ENCODE results near the gene GPC1. TPM values are rescaled to one million over a fixed set of nuclear protein-coding genes. Genes with fewer than 3 reads are reported as not detected.

GPC1 gene
- total RNA-seq, 2 donors from 2014 or later = 37.8 to 69.7 TPM

GRCh38 chr2:240396623-240397541 lies 38.6 kb upstream of the GPC1 start:
- Histone ChIP-seq H3K9ac (ENCODE audit: extremely low read depth, low read length, poor library complexity, severe bottlenecking) (no peak overlapping the region), H3K9me3 (ENCODE audit: control insufficient read depth, low read length) (no peaks in the 10 kb centered on the region), H3K36me3 (ENCODE audit: control insufficient read depth, insufficient read depth, low read length) (no peaks in the 10 kb centered on the region), H3K4me1 (ENCODE audit: control insufficient read depth, insufficient read depth, low read length) (no peaks in the 10 kb centered on the region), H3K27me3 (ENCODE audit: control insufficient read depth, insufficient read depth, low read length, poor library complexity, severe bottlenecking) (no peaks in the 10 kb centered on the region), H3K27ac (ENCODE audit: low read depth, low read length) (no peak overlapping the region), H3K4me3 (ENCODE audit: low read length) (no peak overlapping the region)
- peak; percentile 19 for DNase-seq
- Mint-ChIP-seq H3K4me3 (no peak overlapping the region), H3K4me1 (no peaks in the 10 kb centered on the region), H3K9me3 (no peaks in the 10 kb centered on the region), H3K27me3 (ENCODE audit: insufficient read depth) (no peaks in the 10 kb centered on the region), H3K27ac (no peak overlapping the region), H3K36me3 (ENCODE audit: low read depth) (no peaks in the 10 kb centered on the region)
- 88 to 90% methylated on average over 6 to 12 of the region's 12 CpGs for WGBS, 2 experiments (ENCODE audit: insufficient coverage in 1 of 2, insufficient read length in 1 of 2)
- TF ChIP-seq CTCF (conservative IDR thresholded peaks at IDR 0.05) = no peak

GRCh38 chr2:240397542-240397916 lies 37.9 kb upstream of the GPC1 start:
- no peak overlapping the region for H3K9ac ChIP-seq (ENCODE audit: extremely low read depth, low read length, poor library complexity, severe bottlenecking)
- H3K4me3 ChIP-seq (ENCODE audit: low read length) = no peak overlapping the region
- DNase-seq = peak; percentile 18
- H3K36me3 ChIP-seq (ENCODE audit: control insufficient read depth, insufficient read depth, low read length) = no peaks in the 10 kb centered on the region
- Mint-ChIP-seq H3K27ac (no peak overlapping the region), H3K4me1 (no peaks in the 10 kb centered on the region), H3K36me3 (ENCODE audit: low read depth) (no peaks in the 10 kb centered on the region), H3K9me3 (no peaks in the 10 kb centered on the region), H3K27me3 (ENCODE audit: insufficient read depth) (no peaks in the 10 kb centered on the region), H3K4me3 (no peak overlapping the region)
- H3K27ac ChIP-seq (ENCODE audit: low read depth, low read length) = no peak overlapping the region
- no peaks in the 10 kb centered on the region for H3K27me3 ChIP-seq (ENCODE audit: control insufficient read depth, insufficient read depth, low read length, poor library complexity, severe bottlenecking)
- no peaks in the 10 kb centered on the region for H3K4me1 ChIP-seq (ENCODE audit: control insufficient read depth, insufficient read depth, low read length)
- no peaks in the 10 kb centered on the region for H3K9me3 ChIP-seq (ENCODE audit: control insufficient read depth, low read length)
- TF ChIP-seq CTCF (conservative IDR thresholded peaks at IDR 0.05) = no peak
- 81 to 90% methylated on average over 3 to 9 of the region's 9 CpGs for WGBS, 2 experiments (ENCODE audit: insufficient coverage in 1 of 2, insufficient read length in 1 of 2)

GRCh38 chr2:240397924-240398645 lies 37.4 kb upstream of the GPC1 start:
- no peaks in the 10 kb centered on the region for H3K4me1 Mint-ChIP-seq
- H3K27ac Mint-ChIP-seq = no peak overlapping the region
- TF ChIP-seq CTCF (conservative IDR thresholded peaks at IDR 0.05) = no peak
- H3K27me3 Mint-ChIP-seq (ENCODE audit: insufficient read depth) = peaks cover 1% of the 10 kb centered on the region
- Histone ChIP-seq H3K9ac (ENCODE audit: extremely low read depth, low read length, poor library complexity, severe bottlenecking) (no peak overlapping the region), H3K27me3 (ENCODE audit: control insufficient read depth, insufficient read depth, low read length, poor library complexity, severe bottlenecking) (no peaks in the 10 kb centered on the region), H3K4me3 (ENCODE audit: low read length) (no peak overlapping the region), H3K4me1 (ENCODE audit: control insufficient read depth, insufficient read depth, low read length) (no peaks in the 10 kb centered on the region), H3K9me3 (ENCODE audit: control insufficient read depth, low read length) (no peaks in the 10 kb centered on the region), H3K36me3 (ENCODE audit: control insufficient read depth, insufficient read depth, low read length) (no peaks in the 10 kb centered on the region), H3K27ac (ENCODE audit: low read depth, low read length) (no peak overlapping the region)
- H3K36me3 Mint-ChIP-seq (ENCODE audit: low read depth) = no peaks in the 10 kb centered on the region
- DNase-seq = peak; percentile 41
- H3K4me3 Mint-ChIP-seq = no peak overlapping the region
- WGBS, 2 experiments (ENCODE audit: insufficient coverage in 1 of 2, insufficient read length in 1 of 2) = 85% methylated on average over 10 to 19 of the region's 19 CpGs
- H3K9me3 Mint-ChIP-seq = no peaks in the 10 kb centered on the region

All from endodermal cell (in vitro differentiated cells).